ENCODE results near the gene RING1. TPM values are rescaled to one million over a fixed set of nuclear protein-coding genes. Genes with fewer than 3 reads are reported as not detected.
A peak's percentile ranks its signal among the peaks of the same experiment; 100 is the strongest.

RING1 gene
- total RNA-seq, 2 donors from 2014 or later: 13.2 to 17.3 TPM

- ATAC-seq (ENCODE audit: insufficient number of reproducible peaks, low FRiP score, low read depth) (no peak), DNase-seq (ENCODE audit: low spot score) (no peak)
- H3K4me3 ChIP-seq: peak overlapping the region; percentile 71
- H3K36me3 ChIP-seq: peaks cover 10% of the 10 kb centered on the region
- H3K27ac ChIP-seq: peak overlapping the region; percentile 94
- no peaks in the 10 kb centered on the region for H3K9me3 ChIP-seq
- TF ChIP-seq CTCF (IDR thresholded peaks at IDR 0.05): no peak
- H3K27me3 ChIP-seq (replicated peaks; ENCODE audit: insufficient read depth): peaks cover 8% of the 10 kb centered on the region
- peaks cover 12 to 25% of the 10 kb centered on the region in 2 donors for H3K4me1 ChIP-seq (ENCODE audit: control insufficient read depth in 1 of 2, low read depth in 2 of 2)
Observed at GRCh38 chr6:33248643-33248931, 40.3 kb downstream of the RING1 start.

GRCh38 chr6:33248932-33249731, 40.8 kb downstream of the RING1 start:
- Histone ChIP-seq H3K36me3 (peaks cover 10% of the 10 kb centered on the region), H3K27ac (peak overlapping the region; percentile 94 to 95), H3K4me1 (ENCODE audit: control insufficient read depth in 1 of 2, low read depth in 2 of 2) (peaks cover 12 to 25% of the 10 kb centered on the region in 2 donors), H3K4me3 (peak overlapping the region; percentile 71), H3K9me3 (no peaks in the 10 kb centered on the region), H3K27me3 (replicated peaks; ENCODE audit: insufficient read depth) (peaks cover 8% of the 10 kb centered on the region)
- DNase-seq (ENCODE audit: low spot score) (peak; percentile 94), ATAC-seq (ENCODE audit: insufficient number of reproducible peaks, low FRiP score, low read depth) (peak; percentile 98)
- TF ChIP-seq CTCF (IDR thresholded peaks at IDR 0.05): no peak

- Histone ChIP-seq H3K36me3 (peaks cover 10% of the 10 kb centered on the region), H3K4me3 (peak overlapping the region; percentile 71), H3K9me3 (no peaks in the 10 kb centered on the region), H3K27me3 (replicated peaks; ENCODE audit: insufficient read depth) (peaks cover 6% of the 10 kb centered on the region), H3K27ac (peak overlapping the region; percentile 94 to 95), H3K4me1 (ENCODE audit: control insufficient read depth in 1 of 2, low read depth in 2 of 2) (peaks cover 12 to 25% of the 10 kb centered on the region in 2 donors)
- no peak for DNase-seq (ENCODE audit: low spot score)
- no peak for TF ChIP-seq CTCF (IDR thresholded peaks at IDR 0.05)
- no peak for ATAC-seq (ENCODE audit: insufficient number of reproducible peaks, low FRiP score, low read depth)
Observed at GRCh38 chr6:33249732-33250630, 41.7 kb downstream of the RING1 start.

GRCh38 chr6:33250731-33251130, 42.4 kb downstream of the RING1 start:
- TF ChIP-seq CTCF (IDR thresholded peaks at IDR 0.05): no peak
- ATAC-seq (ENCODE audit: insufficient number of reproducible peaks, low FRiP score, low read depth) (no peak), DNase-seq (ENCODE audit: low spot score) (no peak)
- Histone ChIP-seq H3K4me1 (ENCODE audit: control insufficient read depth in 1 of 2, low read depth in 2 of 2) (peaks cover 12 to 25% of the 10 kb centered on the region in 2 donors), H3K27ac (peak overlapping the region; percentile 94 to 95), H3K4me3 (peak overlapping the region; percentile 71), H3K27me3 (replicated peaks; ENCODE audit: insufficient read depth) (no peaks in the 10 kb centered on the region), H3K36me3 (peaks cover 10% of the 10 kb centered on the region), H3K9me3 (no peaks in the 10 kb centered on the region)

- ATAC-seq (ENCODE audit: insufficient number of reproducible peaks, low FRiP score, low read depth) (no peak), DNase-seq (ENCODE audit: low spot score) (no peak)
- Histone ChIP-seq H3K4me3 (no peak overlapping the region), H3K4me1 (ENCODE audit: control insufficient read depth in 1 of 2, low read depth in 2 of 2) (peaks cover 12 to 25% of the 10 kb centered on the region in 2 donors), H3K27me3 (replicated peaks; ENCODE audit: insufficient read depth) (no peaks in the 10 kb centered on the region), H3K36me3 (peaks cover 10% of the 10 kb centered on the region), H3K9me3 (no peaks in the 10 kb centered on the region), H3K27ac (no peak overlapping the region)
- no peak for TF ChIP-seq CTCF (IDR thresholded peaks at IDR 0.05)
Observed at GRCh38 chr6:33251395-33252012, 43.2 kb downstream of the RING1 start.
